ENCODE results near the gene WDFY1. TPM values are rescaled to one million over a fixed set of nuclear protein-coding genes. Genes with fewer than 3 reads are reported as not detected.

The WDFY1 gene
- total and polyA plus RNA-seq, 9 of the 15 experiments (the other 6 are each of a cell fraction or from before 2014, with no cell fraction given), result 5.4 to 27.6 (median 17.5) TPM

GRCh38 chr2:223855426-223855825 is 89.7 kb downstream of the WDFY1 start:
- Histone ChIP-seq H3K9me3 (replicated peaks; ENCODE audit: control insufficient read depth, insufficient read depth, low read depth, low read length) (no peaks in the 10 kb centered on the region), H4K20me1 (replicated peaks; ENCODE audit: control insufficient read depth, insufficient read depth, low read length) (no peaks in the 10 kb centered on the region), H3K4me1 (replicated peaks in 1 of 2; ENCODE audit: control insufficient read depth in 2 of 2, insufficient read depth in 2 of 2, low read length in 2 of 2) (no peaks in the 10 kb centered on the region), H3K9ac (ENCODE audit: insufficient read depth in 1 of 2, low read depth in 2 of 2, low read length in 2 of 2) (no peak overlapping the region), H3K27ac (ENCODE audit: extremely low read depth, low read depth, low read length) (no peak overlapping the region), H3K79me2 (ENCODE audit: control insufficient read depth, insufficient read depth, low read length) (no peaks in the 10 kb centered on the region), H2AFZ (ENCODE audit: low read depth, low read length) (no peak overlapping the region), H3K27me3 (ENCODE audit: control insufficient read depth in 2 of 2, insufficient read depth in 2 of 2, low read length in 2 of 2) (peaks cover 0 to 5% of the 10 kb centered on the region in 2 experiments; a peak in 1 of 5 replicates), H3K9me1 (ENCODE audit: control insufficient read depth, insufficient read depth, low read length) (no peaks in the 10 kb centered on the region), H3K4me3 (no peak overlapping the region), H3K4me2 (ENCODE audit: insufficient read depth, low read length) (no peak overlapping the region), H3K36me3 (ENCODE audit: control insufficient read depth, insufficient read depth, low read length) (no peaks in the 10 kb centered on the region)
- no peak for FAIRE-seq
- intact Hi-C loops (cut with micrococcal nuclease), result no loop called here
- in situ Hi-C loops (cut with MboI), result no loop called here
- DNase-seq (ENCODE audit: extremely low read depth in 1 of 4, low spot score in 3 of 4), result no peak
- 28% methylated on average over 4 of the region's 5 CpGs for WGBS (ENCODE audit: insufficient coverage, low coverage, missing lambda C conversion rate)
- BruUV-seq (replicated peaks), result no TSS peak
- no peak for ATAC-seq
- ChIA-PET CTCF (ENCODE audit: low intra/inter-chr PET ratio) (no interaction called here), POLR2A (interaction anchor here (0.6 kb wide), 2 partner anchors 23 to 33 kb away, joined by 3 to 5 read pairs; no protein-coding TSS in a partner anchor)
- TF ChIP-seq SRSF3 (IDR thresholded peaks at IDR 0.05; ENCODE audit: insufficient read depth, low read length), result no peak
- TF ChIP-seq ZNF431 (CRISPR knock-in tag; IDR thresholded peaks at IDR 0.05), result no peak
- TF ChIP-seq ETV6 (IDR thresholded peaks at IDR 0.05; ENCODE audit: borderline replicate concordance in 1 of 2, low read depth in 2 of 2, low read length in 1 of 2), result no peak
- TF ChIP-seq ETV6 (CRISPR knock-in tag; IDR thresholded peaks at IDR 0.05; ENCODE audit: borderline replicate concordance), result no peak
- no peak for TF ChIP-seq SNIP1 (IDR thresholded peaks at IDR 0.05; ENCODE audit: low read depth)

GRCh38 chr2:223854741-223855140 is 90.4 kb downstream of the WDFY1 start:
- CTCF ChIA-PET (ENCODE audit: low intra/inter-chr PET ratio), result no interaction called here
- no peak for TF ChIP-seq BDP1 (IDR thresholded peaks at IDR 0.05; ENCODE audit: insufficient read depth, insufficient read length)
- no peak for TF ChIP-seq SIX5 (IDR thresholded peaks at IDR 0.05; ENCODE audit: borderline replicate concordance in 1 of 2, insufficient read depth in 1 of 2, low read depth in 1 of 2, low read length in 2 of 2)
- TF ChIP-seq ATF2 (CRISPR knock-in tag; IDR thresholded peaks at IDR 0.05), result no peak
- no peak for TF ChIP-seq STAG1 (CRISPR knock-in tag; IDR thresholded peaks at IDR 0.05; ENCODE audit: borderline replicate concordance)
- TF ChIP-seq E4F1 (CRISPR knock-in tag; IDR thresholded peaks at IDR 0.05; ENCODE audit: borderline replicate concordance), result no peak
- TF ChIP-seq ESRRB (CRISPR knock-in tag; IDR thresholded peaks at IDR 0.05; ENCODE audit: borderline replicate concordance), result no peak
- TF ChIP-seq XRCC5 (IDR thresholded peaks at IDR 0.05; ENCODE audit: low read depth, low read length), result no peak

More at GRCh38 chr2:223854741-223855140, 90.4 kb downstream of the WDFY1 start:
- H3K9ac ChIP-seq (ENCODE audit: insufficient read depth in 1 of 2, low read depth in 2 of 2, low read length in 2 of 2), result no peak overlapping the region
- no peaks in the 10 kb centered on the region for H4K20me1 ChIP-seq (replicated peaks; ENCODE audit: control insufficient read depth, insufficient read depth, low read length)
- POLR2A ChIA-PET, result no interaction called here
- H3K79me2 ChIP-seq (ENCODE audit: control insufficient read depth, insufficient read depth, low read length), result no peaks in the 10 kb centered on the region
- peaks cover 0 to 5% of the 10 kb centered on the region in 2 experiments; a peak in 1 of 5 replicates for H3K27me3 ChIP-seq (ENCODE audit: control insufficient read depth in 2 of 2, insufficient read depth in 2 of 2, low read length in 2 of 2)
- H3K4me3 ChIP-seq, result no peak overlapping the region
- H3K36me3 ChIP-seq (ENCODE audit: control insufficient read depth, insufficient read depth, low read length), result no peaks in the 10 kb centered on the region
- no peak overlapping the region for H3K4me2 ChIP-seq (ENCODE audit: insufficient read depth, low read length)
- 17% methylated on average over 2 of the region's 2 CpGs for WGBS (ENCODE audit: insufficient coverage, low coverage, missing lambda C conversion rate)
- ATAC-seq (no peak), FAIRE-seq (no peak), DNase-seq (ENCODE audit: extremely low read depth in 1 of 4, low spot score in 3 of 4) (no peak)
- H3K4me1 ChIP-seq (replicated peaks in 1 of 2; ENCODE audit: control insufficient read depth in 2 of 2, insufficient read depth in 2 of 2, low read length in 2 of 2), result no peaks in the 10 kb centered on the region
- BruUV-seq (replicated peaks), result no TSS peak
- no peaks in the 10 kb centered on the region for H3K9me1 ChIP-seq (ENCODE audit: control insufficient read depth, insufficient read depth, low read length)
- H3K27ac ChIP-seq (ENCODE audit: extremely low read depth, low read depth, low read length), result no peak overlapping the region
- H2AFZ ChIP-seq (ENCODE audit: low read depth, low read length), result no peak overlapping the region
- in situ Hi-C loops (cut with MboI), result no loop called here
- no peaks in the 10 kb centered on the region for H3K9me3 ChIP-seq (replicated peaks; ENCODE audit: control insufficient read depth, insufficient read depth, low read depth, low read length)
- intact Hi-C loops (cut with micrococcal nuclease), result no loop called here

Measured in K562 (cell line).